HG02759 (cell line): ENCODE measurements around the gene PET100.
A peak's percentile ranks its signal among the peaks of the same experiment; 100 is the strongest.
"Not testable (repeated sequence)": the region's sequence is repeated elsewhere in the genome, so short reads cannot be mapped to it uniquely, and the experiment has no call there.

Source experiments
- ATAC-seq: cut with Tn5 transposase; IDR thresholded peaks from one replicate; pipeline ENCODE4 v1.9.1; 2021; ENCODE audit warnings: mild to moderate bottlenecking, moderate library complexity; ENCODE audit not compliant: unreplicated experiment

PET100 gene

DNA sequence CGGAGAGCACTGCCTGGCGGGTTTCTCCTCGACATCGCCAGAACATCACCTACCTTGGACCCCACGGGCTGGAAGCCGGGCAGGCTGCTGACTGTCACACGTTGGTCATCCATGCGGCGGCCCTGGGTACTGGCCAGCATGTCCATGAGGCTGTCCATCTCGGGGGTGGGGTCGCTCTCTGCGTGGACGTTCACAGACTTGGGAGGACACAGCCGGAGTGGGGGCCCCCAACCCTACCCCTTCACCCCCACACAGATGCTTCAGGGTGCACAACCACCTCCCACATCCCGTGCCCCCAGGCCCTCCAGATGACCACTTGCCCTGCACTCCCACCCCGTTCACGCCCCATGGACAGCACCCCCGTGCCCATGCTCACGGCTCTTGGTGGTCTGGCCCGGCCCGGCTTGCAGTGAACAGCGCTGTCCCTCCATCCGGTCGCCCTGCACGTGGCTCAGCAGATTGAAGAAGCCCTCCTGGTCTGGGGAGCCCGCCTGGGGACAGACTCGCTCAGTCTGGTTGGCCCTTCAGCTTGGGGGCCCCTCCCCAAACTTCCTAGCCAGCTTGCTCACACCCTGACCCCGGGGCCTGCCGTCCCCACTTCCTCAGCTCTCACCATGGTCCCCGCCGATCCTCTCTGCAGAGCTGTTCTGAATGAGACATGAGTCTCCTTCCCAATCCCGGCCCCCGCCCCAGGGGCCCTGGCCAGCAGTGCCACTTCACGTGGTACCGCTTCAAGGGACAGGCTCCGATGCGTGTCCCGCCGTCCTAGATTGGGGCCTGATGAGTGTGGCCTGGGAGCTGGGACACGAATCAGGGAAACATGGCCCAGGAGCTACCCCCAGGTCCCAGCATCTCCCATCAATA lies 3.0 kb downstream of the PET100 start:
- no peak for ATAC-seq

DNA sequence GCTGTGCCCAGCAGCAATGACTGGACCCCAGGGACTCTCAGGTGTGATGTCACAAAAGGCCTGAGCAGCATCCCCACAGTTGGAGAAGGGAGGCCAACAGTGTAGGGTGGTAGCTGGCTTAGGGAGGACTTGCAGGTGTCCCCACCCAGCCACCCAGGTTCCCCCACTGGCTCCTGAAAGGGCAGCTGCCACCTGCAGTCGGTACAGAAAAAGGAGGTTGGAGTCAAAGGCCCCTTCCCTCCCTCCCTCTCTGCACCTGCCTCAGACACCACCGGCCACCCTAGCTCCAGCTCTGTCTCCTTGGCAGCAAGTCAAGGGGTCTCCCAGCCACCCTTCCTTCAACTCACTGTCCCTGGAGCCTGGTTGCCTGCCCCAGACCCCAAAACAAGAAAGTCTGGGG lies 4.1 kb downstream of the PET100 start, which contains the start of gene PCP2:
PCP2 (minus strand) TSS at position 22 of the 400 bp plus-strand sequence. CDS start 262 bp downstream, outside the sequence.
- ATAC-seq: no peak

DNA sequence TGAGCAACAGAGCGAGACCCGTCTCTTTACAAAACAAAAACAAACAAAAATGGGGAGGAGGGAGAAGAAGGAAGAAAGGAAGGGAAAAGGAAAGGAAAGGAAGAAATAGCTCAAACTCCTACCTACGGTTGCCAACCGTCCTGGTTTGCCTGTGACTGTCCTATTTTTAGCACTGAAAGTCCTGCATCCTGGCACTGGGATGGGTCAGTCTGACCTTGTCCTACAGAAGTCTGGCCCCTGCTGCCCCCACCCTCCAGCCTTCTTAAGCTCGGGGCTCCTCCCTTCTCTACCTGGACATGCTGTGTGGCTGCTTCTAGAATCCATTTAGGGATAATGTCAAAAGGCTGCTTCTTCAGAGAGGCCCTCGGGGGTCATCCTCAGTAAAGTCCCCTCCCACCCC lies 6.1 kb downstream of the PET100 start:
- ATAC-seq: no peak

DNA sequence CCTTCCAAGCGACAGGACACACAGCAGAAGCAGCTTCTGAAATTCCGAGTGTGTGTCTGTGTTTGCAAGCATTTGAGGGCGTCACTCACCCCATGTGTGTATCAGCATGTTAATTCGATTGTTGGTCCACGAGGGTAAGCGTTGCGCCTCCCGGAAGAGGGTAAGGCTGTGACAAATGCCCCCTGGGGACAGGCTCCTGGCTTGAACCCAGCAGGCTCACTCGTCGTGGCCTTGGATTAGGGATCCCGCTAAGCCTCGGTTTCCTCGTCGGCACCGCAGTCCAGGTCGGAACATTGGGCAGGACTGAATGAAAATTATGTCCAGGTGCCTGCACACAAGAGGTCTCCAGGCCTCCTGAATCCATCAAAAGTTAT lies 6.7 kb downstream of the PET100 start:
- no peak for ATAC-seq

DNA sequence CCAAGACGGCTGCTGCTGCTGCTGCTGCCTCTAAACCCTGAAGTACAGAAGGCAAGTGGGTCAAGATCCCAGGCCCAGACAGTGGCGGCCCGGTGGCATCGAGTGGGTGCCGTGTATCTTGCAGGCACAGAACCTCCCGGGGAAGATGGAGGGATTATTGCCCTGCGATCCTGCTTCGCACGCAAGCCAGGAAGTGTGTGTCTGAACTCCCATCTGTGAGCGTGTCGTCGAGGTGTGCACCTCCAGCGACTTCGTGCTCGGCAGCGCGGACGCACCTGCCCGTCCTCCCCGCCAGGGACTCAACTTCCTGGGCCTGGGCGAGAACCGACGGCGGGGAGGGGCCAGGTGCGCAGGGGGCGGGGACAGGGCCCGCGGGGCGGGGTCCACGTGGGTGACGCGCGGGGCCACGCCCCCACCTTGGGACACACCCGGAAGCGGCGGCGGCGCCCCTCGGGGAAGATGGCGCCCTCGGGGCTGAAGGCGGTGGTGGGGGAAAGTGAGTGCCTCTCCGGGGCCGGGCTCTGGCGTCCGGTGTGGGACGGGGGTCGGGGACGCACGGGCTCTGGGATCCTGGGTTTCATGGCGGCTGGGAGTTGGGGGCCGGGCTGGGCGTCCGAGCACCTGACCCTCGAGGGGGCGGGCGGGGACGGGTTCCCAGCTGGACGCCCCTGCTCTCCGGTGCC lies 7.2 kb downstream of the PET100 start, which contains the start of gene STXBP2:
STXBP2 (plus strand) TSS at position 420 of the 683 bp plus-strand sequence; CDS start at position 460, 40 bp downstream.
- peak; percentile 83 for ATAC-seq

DNA sequence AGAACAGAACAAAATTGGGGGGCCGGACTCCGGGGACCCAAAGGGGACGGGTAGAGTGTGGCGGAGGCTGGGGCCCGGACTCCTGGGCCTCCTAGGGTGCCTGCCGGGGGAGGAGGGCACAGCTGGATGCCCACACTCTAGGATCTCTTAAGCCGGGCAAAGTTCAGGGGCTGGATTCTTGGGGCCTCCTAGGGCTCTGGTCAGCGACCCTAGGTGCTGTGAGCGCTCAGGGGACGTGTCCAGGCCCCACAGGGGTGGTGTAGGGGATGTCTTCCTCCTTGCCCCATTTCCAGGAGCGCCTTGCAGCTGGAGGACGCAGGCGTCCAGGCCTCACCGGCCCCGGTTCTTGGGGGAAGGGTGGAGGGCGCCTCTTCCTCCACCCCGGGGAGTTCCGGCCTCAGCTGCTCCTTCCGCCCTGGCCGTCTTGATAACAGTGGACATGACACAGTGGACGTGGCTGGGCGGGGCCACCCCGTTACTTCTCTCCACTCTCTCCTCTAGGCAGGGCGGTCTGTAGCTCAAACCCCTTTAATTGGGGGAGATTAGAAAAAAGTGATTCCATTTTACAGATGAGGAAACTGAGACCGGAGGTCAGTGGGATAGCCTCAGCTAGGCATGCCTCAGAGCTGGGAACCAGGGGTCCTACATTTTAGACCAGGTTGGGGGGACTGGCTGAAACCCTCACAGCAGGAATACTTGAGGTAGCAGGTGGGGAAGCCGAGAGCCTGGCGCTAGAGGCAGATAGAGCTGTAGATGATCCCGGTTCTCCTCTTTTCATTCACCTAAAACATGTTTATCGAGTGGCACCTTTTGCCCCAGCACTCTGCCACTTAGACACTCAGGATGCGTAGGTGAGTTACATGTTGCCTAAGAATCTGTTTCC lies 8.0 kb downstream of the PET100 start:
- ATAC-seq: peak; percentile 18

DNA sequence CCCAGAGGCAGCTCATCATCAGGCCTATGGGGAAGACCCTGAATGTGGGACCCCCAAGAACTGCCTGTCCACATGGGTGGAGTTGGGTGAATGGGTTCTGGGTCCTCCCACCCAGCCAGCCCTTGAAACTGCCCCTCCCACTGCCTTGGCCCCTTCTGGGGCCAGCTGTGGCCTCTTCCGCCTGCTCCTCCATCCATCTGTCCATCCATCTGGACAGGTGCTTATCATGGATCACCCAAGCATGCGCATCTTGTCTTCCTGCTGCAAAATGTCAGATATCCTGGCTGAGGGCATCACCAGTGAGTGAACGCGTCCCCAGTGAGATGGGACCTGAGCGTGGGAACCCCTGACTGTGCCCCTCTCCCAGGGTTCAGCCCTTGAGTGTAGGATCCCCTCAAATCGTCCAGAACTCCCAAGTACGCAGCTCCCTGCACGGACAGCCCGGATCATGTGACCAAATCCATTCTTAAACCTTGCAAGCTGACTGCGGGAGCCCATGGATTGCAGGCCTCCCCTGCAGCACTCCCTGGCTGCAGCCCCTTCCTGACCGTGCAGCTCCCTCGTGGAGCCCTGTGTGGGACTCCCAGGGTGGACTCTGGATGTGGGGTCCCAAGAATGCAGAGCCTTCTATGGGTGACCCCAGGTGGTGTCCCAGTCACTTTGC lies 9.3 kb downstream of the PET100 start:
- no peak for ATAC-seq

DNA sequence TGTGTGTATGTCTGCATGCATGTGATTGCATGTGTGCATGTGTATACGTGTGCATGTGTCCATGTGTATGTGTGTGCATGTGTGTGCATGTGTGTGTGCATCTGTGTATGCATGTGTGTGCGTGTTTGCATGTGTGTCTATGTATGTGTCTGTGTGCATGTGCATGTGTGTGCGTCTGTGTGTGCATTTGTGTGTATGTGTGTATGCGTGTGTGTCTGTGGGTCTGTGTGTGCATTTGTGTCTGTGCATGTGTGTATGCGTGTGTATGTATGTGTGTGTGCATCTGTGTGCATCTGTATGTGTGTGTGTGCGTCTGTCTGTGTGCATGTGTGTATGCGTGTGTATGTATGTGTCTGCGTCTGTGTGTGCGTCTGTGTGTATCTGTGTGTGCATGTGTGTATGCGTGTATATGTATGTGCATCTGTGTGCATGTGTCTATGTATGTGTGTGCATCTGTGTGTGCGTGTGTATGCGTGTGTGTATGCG lies 10.3 kb downstream of the PET100 start:
- no peak for ATAC-seq

DNA sequence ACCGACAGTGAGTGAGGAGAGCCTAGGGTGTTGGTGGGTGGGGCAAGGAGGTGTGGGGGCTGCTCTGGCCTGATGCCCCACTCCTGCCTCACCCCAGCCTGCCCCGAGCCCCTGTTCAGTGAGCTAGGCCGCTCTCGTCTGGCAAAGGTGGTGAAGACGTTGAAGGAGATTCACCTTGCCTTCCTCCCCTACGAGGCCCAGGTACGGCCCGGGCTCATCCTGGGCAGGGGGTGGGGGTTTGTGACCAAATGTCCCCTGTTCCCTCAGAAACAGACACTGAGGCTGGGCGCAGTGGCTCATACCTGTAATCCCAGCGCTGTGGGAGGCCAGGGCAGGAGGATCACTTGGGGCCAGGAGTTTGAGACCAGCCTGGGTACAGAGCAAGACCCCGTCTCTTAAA lies 11.2 kb downstream of the PET100 start:
- no peak for ATAC-seq

DNA sequence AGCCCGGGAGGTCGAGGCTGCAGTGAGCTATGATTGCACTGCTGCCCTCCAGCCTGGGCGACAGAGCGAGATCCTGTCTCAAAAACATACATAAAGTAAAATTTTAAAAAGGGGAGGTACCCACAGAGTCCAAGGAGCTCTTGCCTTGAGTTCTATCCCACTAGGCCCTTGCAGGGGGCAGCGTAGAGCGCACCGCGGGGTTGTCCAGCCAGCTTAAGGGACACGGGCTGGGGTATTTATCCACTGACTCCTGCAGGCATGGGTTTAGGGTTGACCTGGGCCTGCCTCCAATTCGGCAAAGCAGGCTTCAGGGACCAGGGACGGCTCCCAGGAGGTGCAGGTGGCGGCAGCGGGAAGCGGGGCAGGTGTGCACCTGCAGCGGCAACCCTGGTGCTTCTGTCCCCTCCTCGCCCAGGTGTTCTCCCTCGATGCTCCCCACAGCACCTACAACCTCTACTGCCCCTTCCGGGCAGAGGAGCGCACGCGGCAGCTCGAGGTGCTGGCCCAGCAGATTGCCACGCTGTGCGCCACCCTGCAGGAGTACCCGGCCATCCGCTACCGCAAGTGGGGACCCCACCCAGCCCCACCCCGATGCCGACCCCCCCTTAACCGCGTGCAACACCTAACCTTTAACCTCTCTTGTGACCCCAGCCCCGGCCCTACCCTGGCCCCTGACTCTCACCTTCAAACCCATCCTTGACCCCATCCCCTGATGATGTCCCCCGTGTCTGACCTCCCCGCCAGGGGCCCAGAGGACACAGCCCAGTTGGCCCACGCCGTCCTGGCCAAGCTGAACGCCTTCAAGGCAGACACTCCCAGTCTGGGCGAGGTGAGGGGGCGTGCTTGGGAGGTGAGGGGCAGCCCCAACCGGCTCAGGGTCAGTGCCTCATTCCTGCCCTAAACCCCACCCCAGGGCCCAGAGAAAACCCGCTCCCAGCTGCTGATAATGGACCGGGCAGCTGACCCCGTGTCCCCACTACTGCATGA lies 12.0 kb downstream of the PET100 start:
- ATAC-seq: no peak

DNA sequence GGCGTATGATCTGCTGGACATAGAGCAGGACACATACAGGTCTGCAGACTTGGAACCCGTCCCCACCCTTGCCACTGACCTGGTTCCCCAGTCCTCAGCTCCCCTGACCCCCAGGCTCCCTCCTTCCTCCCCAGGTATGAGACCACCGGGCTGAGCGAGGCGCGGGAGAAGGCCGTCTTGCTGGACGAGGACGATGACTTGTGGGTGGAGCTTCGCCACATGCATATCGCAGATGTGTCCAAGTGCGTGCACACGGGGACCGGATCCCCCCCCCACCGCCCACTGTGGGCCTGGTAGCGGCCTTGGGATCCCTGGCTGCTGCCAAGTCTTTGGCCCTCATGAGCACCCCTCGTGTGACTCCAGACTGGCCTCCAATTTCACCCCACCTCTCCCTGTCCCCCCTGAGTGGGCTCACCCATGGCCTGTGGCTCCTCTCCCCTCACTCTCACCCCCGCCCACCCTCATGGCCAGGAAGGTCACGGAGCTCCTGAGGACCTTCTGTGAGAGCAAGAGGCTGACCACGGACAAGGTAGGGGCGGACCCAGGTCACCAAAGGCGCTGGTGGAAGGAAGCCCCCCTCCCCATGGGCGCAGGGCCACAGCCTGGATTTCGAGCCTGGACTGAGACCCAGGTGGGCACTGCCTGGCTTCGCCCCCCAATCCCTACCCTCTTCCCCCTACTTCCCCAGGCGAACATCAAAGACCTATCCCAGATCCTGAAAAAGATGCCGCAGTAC lies 12.9 kb downstream of the PET100 start:
- ATAC-seq: no peak

DNA sequence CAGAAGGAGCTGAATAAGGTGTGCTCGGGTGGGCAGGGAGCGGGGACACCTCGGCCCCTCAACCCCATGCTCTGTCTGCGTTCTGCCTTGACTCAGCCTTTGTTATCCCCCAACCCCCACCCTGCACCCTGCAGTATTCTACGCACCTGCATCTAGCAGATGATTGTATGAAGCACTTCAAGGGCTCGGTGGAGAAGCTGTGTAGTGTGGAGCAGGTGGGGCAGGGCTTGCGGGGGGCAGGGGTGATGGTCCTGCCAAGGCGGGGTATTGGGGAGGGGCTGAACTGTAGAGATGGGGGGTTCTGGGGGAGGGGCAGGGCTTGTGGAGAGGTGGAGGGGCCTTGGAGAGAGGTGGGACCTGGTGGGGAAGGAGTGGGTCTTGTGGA lies 13.4 kb downstream of the PET100 start:
- no peak for ATAC-seq

DNA sequence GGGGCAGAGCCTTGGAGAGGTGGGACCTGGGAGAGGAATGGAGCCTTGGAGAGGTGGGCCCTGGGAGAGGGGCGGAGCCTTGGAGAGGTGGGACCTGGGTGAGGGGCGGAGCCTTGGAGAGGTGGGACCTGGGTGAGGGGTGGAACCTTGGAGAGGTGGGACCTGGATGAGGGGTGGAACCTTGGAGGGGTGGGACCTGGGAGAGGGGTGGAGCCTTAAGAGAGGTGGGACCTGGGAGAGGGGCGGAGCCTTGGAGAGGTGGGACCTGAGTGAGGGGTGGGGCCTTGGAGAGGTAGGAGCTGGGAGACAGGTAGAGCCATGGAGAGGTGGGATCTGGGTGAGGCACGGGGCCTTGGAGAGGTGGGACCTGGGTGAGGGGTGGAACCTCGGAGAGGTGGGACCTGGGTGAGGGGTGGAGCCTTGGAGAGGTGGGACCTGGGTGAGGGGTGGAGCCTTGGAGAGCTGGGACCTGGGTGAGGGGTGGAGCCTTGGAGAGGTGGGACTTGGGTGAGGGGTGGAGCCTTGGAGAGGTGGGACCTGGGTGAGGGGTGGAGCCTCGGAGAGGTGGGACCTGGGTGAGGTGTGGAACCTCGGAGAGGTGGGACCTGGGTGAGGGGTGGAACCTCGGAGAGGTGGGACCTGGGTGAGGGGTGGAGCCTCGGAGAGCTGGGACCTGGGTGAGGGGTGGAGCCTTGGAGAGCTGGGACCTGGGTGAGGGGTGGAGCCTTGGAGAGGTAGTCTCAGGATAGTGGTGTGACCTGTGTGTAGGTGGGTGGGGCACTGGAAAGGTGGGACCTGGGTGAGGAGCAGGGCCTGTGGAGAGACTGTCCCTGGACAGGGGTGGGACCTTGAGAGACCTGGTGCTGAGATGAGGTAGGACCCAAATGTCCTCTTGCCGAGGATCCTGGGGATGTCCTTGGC lies 14.3 kb downstream of the PET100 start:
- ATAC-seq: not testable (repeated sequence)

DNA sequence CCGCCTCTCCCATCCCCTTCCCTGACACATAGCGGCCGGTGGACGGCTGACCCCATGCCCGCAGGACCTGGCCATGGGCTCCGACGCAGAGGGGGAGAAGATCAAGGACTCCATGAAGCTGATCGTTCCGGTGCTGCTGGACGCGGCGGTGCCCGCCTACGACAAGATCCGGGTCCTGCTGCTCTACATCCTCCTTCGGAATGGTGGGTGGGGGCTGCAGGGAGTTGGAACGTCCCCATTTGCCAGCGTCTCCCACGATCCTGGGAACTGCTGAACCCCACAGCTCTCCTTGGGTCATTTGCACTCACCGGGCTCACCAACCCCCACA lies 14.9 kb downstream of the PET100 start:
- no peak for ATAC-seq

DNA sequence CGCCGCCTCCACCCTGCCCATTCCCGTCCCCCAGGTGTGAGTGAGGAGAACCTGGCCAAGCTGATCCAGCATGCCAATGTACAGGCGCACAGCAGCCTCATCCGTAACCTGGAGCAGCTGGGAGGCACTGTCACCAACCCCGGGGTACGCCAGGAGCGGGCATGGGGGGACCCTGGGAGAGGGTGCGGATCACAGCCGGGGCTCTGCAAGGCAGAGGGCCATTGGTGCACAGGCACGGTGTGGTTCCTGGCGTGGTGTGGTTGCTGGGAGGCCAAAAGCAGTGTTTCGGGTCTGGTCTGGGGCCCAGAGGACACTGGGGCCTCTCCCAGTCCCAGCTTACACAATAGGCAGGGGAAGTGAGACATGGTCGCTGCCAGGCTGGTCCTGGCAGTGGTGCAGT lies 15.6 kb downstream of the PET100 start:
- no peak for ATAC-seq

DNA sequence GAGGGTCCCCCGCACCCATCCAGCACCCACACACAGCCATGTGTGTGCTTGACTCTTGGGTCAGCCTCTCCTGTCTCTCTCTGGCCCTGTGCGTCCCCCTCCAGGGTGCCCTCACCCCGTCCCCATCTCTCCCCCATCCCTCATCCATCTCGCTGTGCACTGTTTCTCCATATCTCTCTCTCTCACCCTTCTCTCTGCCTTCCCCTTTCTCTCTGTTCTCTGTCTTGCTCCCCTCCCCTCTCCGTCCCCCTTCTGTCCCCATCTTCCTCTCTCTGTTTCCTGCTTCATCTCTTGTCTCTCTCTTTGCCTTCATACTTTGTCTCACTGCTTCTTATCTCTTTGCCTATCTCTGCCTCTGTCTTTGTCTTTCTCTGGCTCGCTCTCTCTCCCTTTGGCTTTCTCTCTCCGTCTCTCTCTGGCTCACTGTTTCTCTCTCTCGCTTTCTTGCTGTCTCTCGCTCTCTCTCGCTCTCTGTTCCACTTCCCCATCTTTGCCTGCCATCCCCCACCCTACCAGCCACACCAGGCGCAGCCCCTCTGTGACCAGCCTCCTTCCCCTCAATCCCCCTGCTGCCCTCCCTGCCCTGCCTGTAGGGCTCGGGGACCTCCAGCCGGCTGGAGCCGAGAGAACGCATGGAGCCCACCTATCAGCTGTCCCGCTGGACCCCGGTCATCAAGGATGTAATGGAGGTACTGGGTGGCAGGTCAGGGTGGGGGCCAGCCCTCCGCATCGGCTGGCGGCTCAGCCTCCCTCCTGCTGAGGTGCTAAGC lies 16.2 kb downstream of the PET100 start:
- no peak for ATAC-seq

DNA sequence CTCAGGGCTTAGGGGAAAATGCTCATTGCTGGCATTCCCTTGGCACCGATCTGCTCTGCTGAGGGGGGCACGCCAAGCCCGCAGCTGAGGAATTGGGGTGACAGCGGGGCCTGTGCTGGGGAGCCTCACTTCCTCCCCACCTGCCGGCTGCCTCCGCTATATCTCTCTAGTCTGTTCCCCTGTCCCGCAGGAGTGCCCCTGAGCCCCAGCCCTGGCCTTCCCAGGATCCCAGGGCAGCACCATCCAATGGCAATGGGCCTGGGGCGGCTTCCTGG lies 16.8 kb downstream of the PET100 start:
- ATAC-seq: no peak
